GM13977 (cell line): ENCODE data around the gene LMCD1.

ENCODE experiments used
- DNase-seq: peaks from one replicate; pipeline ENCODE4 v3.0.0; 2012; ENCODE audit warnings: low spot score
- CTCF ChIP-seq: IDR thresholded peaks from 2 replicates; pipeline ENCODE4 v1.5.1; 2012; ENCODE audit warnings: mild to moderate bottlenecking, control low read depth; ENCODE audit not compliant: insufficient read depth; ENCODE audit errors: extremely low read depth, missing control alignments
- in situ Hi-C: fragments of 300-500 bp; cut with MboI; formaldehyde crosslinking; loops from one replicate; pipeline ENCODE4 v1.12.0; 2022; ENCODE audit warnings: low sequenced_read_pairs, low pct_unique_long_range_greater_than_20kb, mixed read lengths, inconsistent platforms; ENCODE audit not compliant: unreplicated experiment

The LMCD1 gene

GRCh38 chr3:8617921-8618320 is 116.3 kb downstream of the LMCD1 start:
- in situ Hi-C loops = no loop called here
- DNase-seq = no peak
- TF ChIP-seq CTCF = no peak

- DNase-seq = no peak
- TF ChIP-seq CTCF = no peak
- in situ Hi-C loops = no loop called here
Observed at GRCh38 chr3:8618950-8619349, 117.3 kb downstream of the LMCD1 start.

- no peak for DNase-seq
- in situ Hi-C loops = no loop called here
- TF ChIP-seq CTCF = no peak
Observed at GRCh38 chr3:8619548-8619947, 117.9 kb downstream of the LMCD1 start.

GRCh38 chr3:8621141-8621540 is 119.5 kb downstream of the LMCD1 start:
- TF ChIP-seq CTCF = no peak
- no peak for DNase-seq
- in situ Hi-C loops = no loop called here

- DNase-seq = no peak
- in situ Hi-C loops = no loop called here
- TF ChIP-seq CTCF = no peak
Observed at GRCh38 chr3:8621872-8622271, 120.2 kb downstream of the LMCD1 start.

GRCh38 chr3:8622873-8623691 is 121.5 kb downstream of the LMCD1 start:
- DNase-seq = peak; percentile 85
- in situ Hi-C loops = no loop called here
- TF ChIP-seq CTCF = peak; percentile 84

- no peak for TF ChIP-seq CTCF
- in situ Hi-C loops = no loop called here
Observed at GRCh38 chr3:8623741-8624140, 122.1 kb downstream of the LMCD1 start.

More at GRCh38 chr3:8623741-8624140, 122.1 kb downstream of the LMCD1 start:
- DNase-seq = no peak
